H1 (cell line): Measurements from ENCODE around the gene KLK12.

Experiments used
- ASH2L ChIP-seq: fragments of 200-600, 300-600 bp; sonication (generic); IDR thresholded peaks from one replicate; pipeline ENCODE4 v1.7.1; 2017; ENCODE audit warnings: low read length
- ATF2 ChIP-seq: IDR thresholded peaks from 2 replicates; pipeline ENCODE4 v1.6.1; 2012; ENCODE audit warnings: low read length, inconsistent platforms
- CBX5 ChIP-seq: fragments of 300-800, 300-1000 bp; sonication (generic); IDR thresholded peaks from 2 replicates; pipeline ENCODE4 v1.7.1; 2016; ENCODE audit warnings: antibody characterized with exemption, low read length, low read depth
- CEBPB ChIP-seq: IDR thresholded peaks from 2 replicates; pipeline ENCODE4 v1.6.1; 2012; ENCODE audit warnings: low read depth, low read length
- CHD2 ChIP-seq: IDR thresholded peaks from 2 replicates; pipeline ENCODE4 v1.6.1; 2012; ENCODE audit warnings: low read length, improper control_type of control experiment
- CTBP2 ChIP-seq: IDR thresholded peaks from 2 replicates; pipeline ENCODE4 v1.7.0; 2011; ENCODE audit warnings: borderline replicate concordance, mild to moderate bottlenecking, moderate library complexity, mixed read lengths, low read length; ENCODE audit not compliant: insufficient read depth, insufficient read length
- CTCF ChIP-seq, 3 experiments: IDR thresholded peaks; 1 replicate in 2 of 3; 2 replicates in 1 of 3; pipeline versions ENCODE4 v1.5.1 to v1.6.1; 2011; ENCODE audit warnings: low read length in 3 of 3, mild to moderate bottlenecking in 3 of 3, inconsistent platforms in 2 of 3, low read depth in 1 of 3, moderate library complexity in 1 of 3; ENCODE audit not compliant: insufficient read depth in 1 of 3; ENCODE audit errors: control extremely low read depth in 1 of 3
- HDAC2 ChIP-seq, 2 experiments: fragments of 300-600 bp in 1 of 2; sonication (generic) in 1 of 2; IDR thresholded peaks; 2 replicates each; pipeline ENCODE4 v1.6.1; 2011 to 2012; ENCODE audit warnings: low read depth in 2 of 2, low read length in 2 of 2, mild to moderate bottlenecking in 2 of 2, moderate library complexity in 2 of 2, borderline replicate concordance in 1 of 2, inconsistent platforms in 1 of 2
- POLR2A ChIP-seq, 2 experiments: IDR thresholded peaks; 1 replicate in 1 of 2; 2 replicates in 1 of 2; pipeline ENCODE4 v1.6.1; 2011; ENCODE audit warnings: low read depth in 2 of 2, low read length in 2 of 2, mild to moderate bottlenecking in 2 of 2; ENCODE audit errors: control extremely low read depth in 1 of 2
- POLR2AphosphoS5 ChIP-seq: IDR thresholded peaks from 2 replicates; pipeline ENCODE4 v1.6.1; 2011; ENCODE audit warnings: low read depth, low read length
- SIN3A ChIP-seq, 2 experiments: IDR thresholded peaks in 1 of 2; conservative IDR thresholded peaks in 1 of 2; 2 replicates each; pipeline ENCODE4 v1.6.1; 2011 to 2012; ENCODE audit warnings: low read length in 2 of 2, improper control_type of control experiment in 1 of 2, low read depth in 1 of 2, mild to moderate bottlenecking in 1 of 2
- TF ChIP-seq, protein P1 (sequence below): IDR thresholded peaks from 2 replicates; pipeline ENCODE4 v1.6.1; 2011; ENCODE audit warnings: low read depth, mild to moderate bottlenecking, low read length; ENCODE audit not compliant: insufficient read depth

- no peak for TF ChIP-seq CTCF (IDR thresholded peaks at IDR 0.05; ENCODE audit: control extremely low read depth in 1 of 3, insufficient read depth in 1 of 3, low read depth in 1 of 3, low read length in 3 of 3)
- no peak for TF ChIP-seq ASH2L
- TF ChIP-seq SIN3A (conservative IDR thresholded peaks at IDR 0.05 in 1 of 2, IDR thresholded peaks at IDR 0.05 in 1 of 2; ENCODE audit: low read depth in 1 of 2, low read length in 2 of 2): no peak
- TF ChIP-seq CHD2: no peak
- TF ChIP-seq POLR2AphosphoS5: no peak
- no peak for TF ChIP-seq ATF2
- TF ChIP-seq HDAC2 (IDR thresholded peaks at IDR 0.05; ENCODE audit: borderline replicate concordance in 1 of 2, low read depth in 2 of 2, low read length in 2 of 2): no peak
- TF ChIP-seq CTBP2: no peak
- TF ChIP-seq POLR2A (IDR thresholded peaks at IDR 0.05; ENCODE audit: control extremely low read depth in 1 of 2, low read depth in 2 of 2, low read length in 2 of 2): no peak
- no peak for TF ChIP-seq CEBPB
- no peak for TF ChIP-seq CBX5
- TF ChIP-seq, protein P1, sequence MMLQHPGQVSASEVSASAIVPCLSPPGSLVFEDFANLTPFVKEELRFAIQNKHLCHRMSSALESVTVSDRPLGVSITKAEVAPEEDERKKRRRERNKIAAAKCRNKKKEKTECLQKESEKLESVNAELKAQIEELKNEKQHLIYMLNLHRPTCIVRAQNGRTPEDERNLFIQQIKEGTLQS: no peak
Observed at GRCh38 chr19:51064534-51065220, 29.9 kb upstream of the KLK12 start, which contains the start of gene KLK13.
